Astrocyte of the spinal cord (primary cell): ENCODE measurements around the gene KANSL1.

ENCODE experiments used
- DNase-seq: peaks from one replicate; pipeline ENCODE4 v3.0.0; 2011; ENCODE audit warnings: low read depth, low spot score
- H3K4me3 ChIP-seq: 2 replicates; pipeline ENCODE4 v1.5.1; 2011; ENCODE audit warnings: low read depth, mild to moderate bottlenecking, low read length, moderate library complexity
- CTCF ChIP-seq: IDR thresholded peaks from 2 replicates; pipeline ENCODE4 v1.5.1; 2012; ENCODE audit warnings: low read depth, mild to moderate bottlenecking, low read length, inconsistent platforms
- in situ Hi-C: cut with HindIII; loops from 2 replicates; pipeline ENCODE4 v1.10.0; 2017; ENCODE audit warnings: low sequenced_read_pairs

KANSL1 gene

GRCh38 chr17:46057366-46057765 is 135.9 kb downstream of the KANSL1 start:
- TF ChIP-seq CTCF = no peak
- no peak for DNase-seq

GRCh38 chr17:46056800-46057304 is 136.4 kb downstream of the KANSL1 start:
- peak; percentile 62 for DNase-seq
- TF ChIP-seq CTCF = no peak
- in situ Hi-C loops = no loop called here
- H3K4me3 ChIP-seq = no peak overlapping the region

More at GRCh38 chr17:46057366-46057765, 135.9 kb downstream of the KANSL1 start:
- no peak overlapping the region for H3K4me3 ChIP-seq
- in situ Hi-C loops = no loop called here

- no peak overlapping the region for H3K4me3 ChIP-seq
- DNase-seq = peak; percentile 28
- in situ Hi-C loops = no loop called here
- no peak for TF ChIP-seq CTCF
Observed at GRCh38 chr17:46053911-46054534, 139.2 kb downstream of the KANSL1 start.

- no peak overlapping the region for H3K4me3 ChIP-seq
- no peak for DNase-seq
- in situ Hi-C loops = no loop called here
- no peak for TF ChIP-seq CTCF
Observed at GRCh38 chr17:46049656-46050055, 143.6 kb downstream of the KANSL1 start.

GRCh38 chr17:46047856-46048255 is 145.4 kb downstream of the KANSL1 start:
- in situ Hi-C loops = no loop called here
- no peak for DNase-seq
- TF ChIP-seq CTCF = no peak
- no peak overlapping the region for H3K4me3 ChIP-seq

- no peak for TF ChIP-seq CTCF
- in situ Hi-C loops = no loop called here
- H3K4me3 ChIP-seq = no peak overlapping the region
- no peak for DNase-seq
Observed at GRCh38 chr17:46047398-46047797, 145.8 kb downstream of the KANSL1 start.
